Stimulated activated CD4-positive, alpha-beta T cell treated with anti-CD3 and anti-CD28 coated beads, Interleukin-2, amount 100 ng/mL, for 24 hours (primary cell): ENCODE results near the gene GLTPD2.
"Not testable (repeated sequence)": the region's sequence is repeated elsewhere in the genome, so short reads cannot be mapped to it uniquely, and the experiment has no call there.

Experiments
- DNase-seq, 2 donors: peaks; one replicate each; pipeline ENCODE4 v3.0.0-alpha.2; 2020

The GLTPD2 gene

GRCh38 chr17:4811471-4811870 is 22.7 kb downstream of the GLTPD2 start:
- DNase-seq, result no peak

- no peak for DNase-seq
Observed at GRCh38 chr17:4812690-4813089, 23.9 kb downstream of the GLTPD2 start.

- no peak for DNase-seq
Observed at GRCh38 chr17:4815043-4815675, 26.4 kb downstream of the GLTPD2 start.

- DNase-seq, result no peak
Observed at GRCh38 chr17:4816826-4817225, 28.1 kb downstream of the GLTPD2 start.

GRCh38 chr17:4818276-4818675 is 29.5 kb downstream of the GLTPD2 start:
- DNase-seq, result no peak

GRCh38 chr17:4822835-4823234 is 34.1 kb downstream of the GLTPD2 start:
- no peak for DNase-seq

- no peak for DNase-seq
Observed at GRCh38 chr17:4823373-4824089, 34.8 kb downstream of the GLTPD2 start.

- DNase-seq, result no peak
Observed at GRCh38 chr17:4827399-4827798, 38.6 kb downstream of the GLTPD2 start.

- DNase-seq, result not testable (repeated sequence)
Observed at GRCh38 chr17:4832829-4833177, 44.0 kb downstream of the GLTPD2 start.

- DNase-seq, result peak; percentile 86 to 88
Observed at GRCh38 chr17:4833178-4833940, 44.6 kb downstream of the GLTPD2 start, which contains the start of gene MINK1. MINK1 (plus strand) TSS chr17:4833340; CDS start chr17:4833584, 244 bp downstream.

- peak in 1 of 2 donors; percentile 17 for DNase-seq
Observed at GRCh38 chr17:4833941-4834680, 45.3 kb downstream of the GLTPD2 start.

- no peak for DNase-seq
Observed at GRCh38 chr17:4834681-4835020, 45.9 kb downstream of the GLTPD2 start.

- DNase-seq, result no peak
Observed at GRCh38 chr17:4836221-4836620, 47.5 kb downstream of the GLTPD2 start.

- DNase-seq, result no peak
Observed at GRCh38 chr17:4837471-4838308, 48.9 kb downstream of the GLTPD2 start.

GRCh38 chr17:4838309-4838785 is 49.6 kb downstream of the GLTPD2 start:
- DNase-seq, result no peak

GRCh38 chr17:4839221-4839620 is 50.5 kb downstream of the GLTPD2 start:
- DNase-seq, result no peak
